Activated T-cell treated with anti-CD3 and anti-CD28 coated beads, Interleukin-2, amount 50 U/mL, for 48 hours (primary cell): ENCODE data around the gene KLK4.
"Not testable (repeated sequence)": the region's sequence is repeated elsewhere in the genome, so short reads cannot be mapped to it uniquely, and the experiment has no call there.

ENCODE experiments used
- DNase-seq, 2 experiments: peaks; one replicate each; pipeline ENCODE4 v3.0.0-alpha.2; 2020

KLK4 gene

DNA sequence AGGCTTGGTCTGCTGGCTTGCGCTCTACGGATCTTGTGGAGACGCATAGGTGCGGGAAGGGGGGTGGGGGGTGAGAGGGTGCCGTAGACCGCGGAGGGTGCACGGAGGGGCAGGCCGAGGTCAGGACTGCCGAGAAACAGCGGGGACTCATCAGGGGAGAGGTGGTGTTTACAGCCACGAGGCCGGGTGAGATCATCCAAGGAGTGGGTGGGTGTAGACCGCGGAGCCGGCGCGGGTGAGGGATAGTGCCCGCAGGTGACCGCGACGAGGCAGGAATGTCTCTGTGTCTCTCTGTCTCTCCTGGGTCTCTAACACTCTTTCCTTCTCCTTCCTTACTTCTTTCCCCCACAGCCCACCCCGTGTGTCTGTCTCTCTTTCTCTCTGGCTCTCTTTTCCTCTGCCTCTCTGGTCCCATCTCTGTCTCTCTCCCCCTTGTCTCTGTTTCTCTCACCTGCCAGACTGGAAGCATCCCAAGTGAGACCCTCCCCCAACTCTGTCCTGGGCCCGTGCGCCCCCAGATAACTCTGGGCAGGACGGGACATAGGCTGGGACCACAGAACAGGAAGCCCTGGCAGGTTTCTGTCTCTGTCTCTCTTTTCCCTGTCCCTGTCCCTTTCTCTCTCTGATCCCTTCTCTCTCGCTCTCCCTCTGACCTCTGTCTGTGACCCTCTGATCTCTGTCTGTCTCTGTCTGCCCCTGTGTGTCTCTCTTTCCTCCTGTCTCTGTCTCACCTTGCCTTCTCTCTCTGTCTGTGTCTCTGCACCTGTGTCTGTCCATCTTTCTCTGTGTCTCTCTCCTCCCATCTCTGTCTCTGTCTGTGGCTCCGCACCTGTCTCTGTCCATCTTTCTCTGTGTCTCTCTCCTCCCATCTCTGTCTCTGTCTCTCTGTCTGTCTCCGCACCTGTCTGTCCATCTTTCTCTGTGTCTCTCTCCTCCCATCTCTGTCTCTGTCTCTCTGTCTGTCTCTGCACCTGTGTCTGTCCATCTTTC lies 1.8 kb upstream of the KLK4 start:
- DNase-seq: peak; percentile 56 to 69

GRCh38 chr19:50912102-50912599 lies 956 bp upstream of the KLK4 start:
- no peak for DNase-seq

- DNase-seq: no peak
Measured at GRCh38 chr19:50910722-50911121, 473 bp downstream of the KLK4 start.

- DNase-seq: peak; percentile 68 to 77
Measured at GRCh38 chr19:50909240-50910070, 1.7 kb downstream of the KLK4 start.

GRCh38 chr19:50908336-50908735 lies 2.9 kb downstream of the KLK4 start:
- no peak for DNase-seq

DNA sequence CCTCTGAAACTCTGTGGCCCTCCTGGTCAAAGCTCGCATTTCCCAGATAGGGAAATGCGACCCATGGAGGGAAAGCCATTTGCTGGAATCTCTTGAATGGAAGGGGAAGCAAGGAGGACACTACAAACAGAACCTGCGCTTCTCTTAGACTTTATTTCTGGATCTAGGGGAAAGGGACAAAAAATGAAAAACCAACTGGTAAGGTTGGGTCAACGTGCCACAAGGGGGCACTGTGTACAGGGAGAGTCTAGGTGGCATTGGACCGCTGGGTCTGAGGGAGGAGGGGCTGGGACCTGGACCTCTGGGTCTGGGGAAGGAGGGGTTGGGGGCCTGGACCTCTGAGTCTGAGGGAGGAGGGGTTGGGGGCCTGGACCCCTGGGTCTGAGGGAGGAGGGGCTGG lies 5.0 kb downstream of the KLK4 start:
- DNase-seq: peak; percentile 67

DNA sequence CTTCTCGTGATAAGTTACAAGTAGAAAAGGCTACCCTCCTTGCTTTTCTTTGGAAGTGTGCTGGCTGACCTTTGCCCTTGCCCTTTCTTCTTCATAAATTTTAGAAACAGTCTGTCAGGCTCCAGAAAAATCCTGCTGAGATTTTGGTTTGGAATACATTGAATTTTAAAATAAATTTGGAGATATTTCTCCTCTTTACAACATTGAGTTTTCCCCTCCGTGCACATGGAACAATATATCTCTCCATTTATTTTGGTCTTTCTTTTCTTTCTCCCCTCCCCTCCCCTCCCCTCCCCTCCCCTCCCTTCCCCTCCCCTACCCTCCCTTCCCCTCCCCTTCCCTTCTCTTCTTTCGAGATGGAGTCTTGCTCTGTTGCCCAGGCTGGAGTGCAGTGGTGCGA lies 8.6 kb downstream of the KLK4 start:
- DNase-seq: no peak

DNA sequence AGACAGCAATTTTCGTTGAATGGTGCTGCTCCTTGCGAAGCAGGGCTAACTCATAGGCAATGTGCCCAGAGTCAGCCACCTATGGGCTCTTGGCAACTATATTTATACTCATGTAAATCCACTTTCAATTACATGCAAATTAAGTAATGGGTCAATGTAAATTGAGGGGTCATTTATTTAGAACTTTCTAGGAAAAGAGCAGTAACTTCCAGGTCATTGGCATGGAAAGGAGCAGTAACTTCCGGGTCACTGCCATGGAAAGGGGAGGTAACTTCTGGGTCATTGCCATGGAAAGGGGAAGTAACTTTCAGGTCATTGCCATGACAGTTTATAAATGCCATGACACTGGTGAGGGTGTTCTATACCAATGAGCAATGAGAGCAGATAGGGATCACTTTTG lies 11.6 kb downstream of the KLK4 start:
- no peak for DNase-seq

DNA sequence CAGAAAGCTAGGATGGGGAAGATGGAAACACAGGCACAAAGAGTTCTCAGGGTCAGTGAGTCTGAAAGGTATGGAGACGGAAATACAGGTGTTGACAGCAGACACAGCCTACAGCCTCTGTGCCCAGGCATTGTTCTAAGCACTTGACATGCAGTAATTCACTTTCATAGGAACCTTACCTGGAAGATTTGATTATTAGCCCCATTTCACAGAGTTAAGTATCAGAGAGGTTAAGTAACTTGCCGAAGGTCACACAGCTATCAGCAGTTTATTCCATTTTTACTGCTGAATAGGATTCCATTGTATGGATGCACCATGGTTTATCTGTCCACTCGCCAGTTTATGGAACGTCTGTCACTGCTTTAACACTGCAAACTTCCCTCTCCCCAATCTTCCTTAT lies 13.2 kb downstream of the KLK4 start:
- DNase-seq: no peak

DNA sequence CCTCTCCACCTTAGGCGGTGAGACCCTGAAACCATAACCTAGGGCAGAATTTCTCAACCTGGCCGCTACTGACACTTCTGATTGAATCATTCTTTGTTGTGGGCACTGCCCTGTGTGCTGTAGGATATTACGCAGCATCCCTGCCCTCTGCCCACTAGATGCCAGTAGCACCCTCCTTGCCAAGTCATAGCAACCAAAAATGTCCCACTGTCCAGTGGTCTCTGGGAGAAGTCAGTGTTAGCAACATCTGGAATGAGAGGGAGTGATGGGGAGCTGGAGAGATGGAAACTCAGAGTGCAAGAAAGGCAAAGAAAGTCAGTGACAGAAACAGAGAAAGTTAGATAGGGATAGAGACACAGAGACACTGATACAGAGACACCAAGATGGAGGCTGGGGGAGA lies 13.6 kb downstream of the KLK4 start:
- no peak for DNase-seq

DNA sequence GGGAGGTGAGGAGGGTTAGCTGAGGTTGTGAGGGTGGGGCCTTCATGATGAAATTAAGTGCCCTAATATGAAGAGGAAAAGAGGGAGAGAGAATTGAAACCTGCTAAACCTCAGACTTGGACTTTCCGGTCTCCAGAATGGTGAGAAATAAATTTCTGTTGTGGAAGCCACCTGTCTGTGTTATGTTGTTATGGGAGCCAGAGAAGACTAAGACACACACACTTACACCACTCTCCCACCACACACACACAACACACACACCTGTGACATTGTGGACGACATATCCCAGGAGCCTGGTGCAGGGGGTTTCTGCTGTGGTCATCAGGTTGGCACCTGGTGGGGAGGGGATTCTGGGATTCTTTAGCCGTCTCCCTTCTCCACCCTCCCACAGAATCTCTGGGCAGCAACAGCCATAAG lies 14.0 kb downstream of the KLK4 start:
- no peak for DNase-seq

- DNase-seq: peak in 1 of 2 experiments; percentile 50
Measured at GRCh38 chr19:50896591-50897190, 14.5 kb downstream of the KLK4 start.

DNA sequence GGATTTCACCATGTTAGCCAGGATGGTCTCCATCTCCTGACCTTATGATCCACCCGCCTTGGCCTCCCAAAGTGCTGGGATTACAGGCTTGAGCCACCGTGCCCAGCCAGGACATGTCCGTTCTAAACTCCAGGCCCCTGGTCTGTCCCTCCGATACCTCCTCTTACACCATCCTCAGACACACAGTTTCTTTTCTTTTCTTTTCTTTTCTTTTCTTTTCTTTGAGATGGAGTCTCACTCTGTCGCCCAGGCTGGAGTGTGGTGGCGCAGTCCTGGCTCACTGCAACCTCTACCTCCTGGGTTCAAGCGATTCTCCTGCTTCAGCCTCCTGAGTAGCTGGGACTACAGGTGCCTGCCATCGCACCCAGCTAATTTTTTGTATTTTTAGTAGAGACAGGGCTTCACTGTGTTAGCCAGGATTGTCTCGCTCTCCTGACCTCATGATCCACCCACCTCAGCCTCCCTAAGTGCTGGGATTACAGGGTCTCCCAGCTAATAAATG lies 15.1 kb downstream of the KLK4 start:
- not testable (repeated sequence) for DNase-seq

GRCh38 chr19:50894478-50895356 lies 16.5 kb downstream of the KLK4 start:
- no peak for DNase-seq

DNA sequence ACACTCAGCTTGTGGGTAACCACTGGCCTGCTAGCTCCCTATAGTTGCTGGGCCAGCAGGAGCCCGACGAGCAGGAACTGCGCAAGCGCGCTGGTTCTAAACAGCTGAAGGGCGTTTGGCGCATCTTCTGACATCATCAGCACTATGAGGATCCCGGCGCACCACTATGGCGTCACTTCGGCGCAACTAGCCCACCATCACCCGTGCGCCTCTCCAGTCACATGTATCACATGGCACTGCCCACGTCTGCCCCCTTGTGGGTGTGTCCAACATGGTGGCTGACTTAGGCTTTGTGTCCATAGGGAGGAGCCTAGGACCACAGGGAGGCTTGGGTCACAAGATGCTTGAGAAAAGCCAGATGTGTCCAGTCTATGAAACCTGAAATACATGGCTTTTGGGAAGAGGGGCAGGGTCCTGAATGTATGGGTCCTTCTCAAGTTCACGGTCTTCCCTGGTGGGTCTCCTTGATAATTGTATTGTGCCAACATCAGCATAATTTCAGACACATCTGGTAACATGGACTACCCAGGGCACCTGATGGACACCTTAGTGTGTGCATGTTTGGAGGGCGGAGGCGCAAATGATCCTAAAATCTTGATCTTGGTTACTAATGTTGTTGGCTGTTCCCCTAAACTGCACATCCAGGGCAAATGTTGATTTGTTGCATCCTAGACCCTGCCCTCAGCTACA lies 18.0 kb downstream of the KLK4 start:
- peak in 1 of 2 experiments; percentile 27 for DNase-seq

GRCh38 chr19:50891253-50891625 lies 20.0 kb downstream of the KLK4 start:
- DNase-seq: no peak

- DNase-seq: no peak
Measured at GRCh38 chr19:50890422-50891252, 20.6 kb downstream of the KLK4 start.

DNA sequence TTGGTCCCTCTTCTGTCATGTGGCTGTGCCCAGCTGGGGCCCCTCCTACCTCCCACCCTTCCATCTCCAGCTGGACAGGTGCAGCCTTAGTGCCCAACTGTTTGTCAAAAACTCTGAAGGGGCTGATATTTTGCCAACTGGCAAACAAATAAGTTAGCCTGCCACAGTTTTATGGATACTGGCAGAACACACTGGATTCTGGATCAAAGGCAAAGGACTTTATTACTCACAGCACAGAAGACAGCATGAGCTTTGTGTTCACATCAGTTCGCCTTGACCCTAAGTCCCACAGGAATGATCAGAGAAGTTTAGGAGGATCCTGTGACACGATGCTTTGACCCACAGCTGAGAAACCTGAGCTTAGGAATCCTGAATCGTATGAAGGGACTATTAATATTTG lies 21.6 kb downstream of the KLK4 start:
- DNase-seq: no peak

DNA sequence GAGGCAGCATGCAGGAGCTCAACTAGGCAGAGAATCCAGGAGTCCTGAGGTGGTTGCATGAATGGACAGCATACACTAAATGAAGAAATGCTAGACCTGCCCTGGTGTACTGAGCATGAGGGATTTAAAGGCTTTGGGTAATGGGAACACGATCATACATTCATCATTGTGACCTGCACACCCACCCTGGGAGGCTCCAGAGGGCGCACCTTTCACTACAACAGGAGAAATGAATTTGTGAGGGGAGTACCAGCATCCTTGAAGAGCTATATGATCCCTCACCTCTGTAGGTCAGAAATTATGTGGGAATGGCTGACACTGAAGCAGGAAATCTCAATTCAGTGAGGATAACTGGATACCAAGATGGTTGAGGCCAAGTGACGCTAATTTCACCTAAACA lies 29.0 kb downstream of the KLK4 start:
- no peak for DNase-seq

- DNase-seq: no peak
Measured at GRCh38 chr19:50880241-50880640, 31.0 kb downstream of the KLK4 start.
